Measurements from ENCODE around the gene IL20RA. TPM values are rescaled to one million over a fixed set of nuclear protein-coding genes. Genes with fewer than 3 reads are reported as not detected.

IL20RA gene
- polyA plus RNA-seq, 1 donor (not counting 4 experiments of a cell fraction or from before 2014, with no cell fraction given): 1.5 TPM

GRCh38 chr6:136982928-136983327 is 61.8 kb downstream of the IL20RA start:
- Histone ChIP-seq H3K4me2 (ENCODE audit: control insufficient read depth, extremely low read depth, insufficient read depth, low read depth, low read length) (peak overlapping the region; percentile 49), H4K20me1 (ENCODE audit: control insufficient read depth, extremely low read depth, insufficient read depth, low read length) (no peaks in the 10 kb centered on the region), H3K4me1 (ENCODE audit: control insufficient read depth, extremely low read depth, insufficient read depth, low read length) (peaks cover 22% of the 10 kb centered on the region), H3K36me3 (ENCODE audit: control insufficient read depth in 2 of 2, extremely low read depth in 1 of 2, insufficient read depth in 2 of 2, low read length in 2 of 2) (no peaks in the 10 kb centered on the region), H2AFZ (ENCODE audit: control insufficient read depth, low read length) (peak overlapping the region; percentile 17), H3K9me1 (ENCODE audit: control insufficient read depth, extremely low read depth, insufficient read depth, low read length) (no peaks in the 10 kb centered on the region), H3K4me3 (ENCODE audit: control insufficient read depth in 2 of 3, extremely low read depth in 1 of 3, insufficient read depth in 2 of 3, low read depth in 1 of 3, low read length in 3 of 3) (no peak overlapping the region), H3K27ac (ENCODE audit: control insufficient read depth, insufficient read depth, low read length) (no peak overlapping the region), H3K9me3 (ENCODE audit: control insufficient read depth, low read depth, low read length) (no peaks in the 10 kb centered on the region), H3K27me3 (ENCODE audit: control insufficient read depth, extremely low read depth, insufficient read depth, low read length) (no peaks in the 10 kb centered on the region), H3K9ac (ENCODE audit: control insufficient read depth, extremely low read depth, insufficient read depth, low read length) (no peak overlapping the region), H3K79me2 (ENCODE audit: control insufficient read depth, insufficient read depth, low read length) (no peaks in the 10 kb centered on the region)
- dilution Hi-C loops (cut with MboI; ENCODE audit: extremely low pct_ligation_motif_present, low sequenced_read_pairs): no loop called here
- TF ChIP-seq EZH2 (IDR thresholded peaks at IDR 0.05; ENCODE audit: low read length) (no peak), CTCF (optimal IDR thresholded peaks at IDR 0.05 in 1 of 3, IDR thresholded peaks at IDR 0.05 in 1 of 3, conservative IDR thresholded peaks at IDR 0.05 in 1 of 3; ENCODE audit: extremely low read depth in 1 of 3, insufficient read depth in 2 of 3, low read length in 3 of 3) (no peak)
- peak; percentile 84 for FAIRE-seq
- DNase-seq (ENCODE audit: low read depth, low spot score): no peak

GRCh38 chr6:136980070-136980469 is 64.7 kb downstream of the IL20RA start:
- Histone ChIP-seq H3K9ac (ENCODE audit: control insufficient read depth, extremely low read depth, insufficient read depth, low read length) (no peak overlapping the region), H3K4me3 (ENCODE audit: control insufficient read depth in 2 of 3, extremely low read depth in 1 of 3, insufficient read depth in 2 of 3, low read depth in 1 of 3, low read length in 3 of 3) (no peak overlapping the region), H3K27me3 (ENCODE audit: control insufficient read depth, extremely low read depth, insufficient read depth, low read length) (no peaks in the 10 kb centered on the region), H3K4me1 (ENCODE audit: control insufficient read depth, extremely low read depth, insufficient read depth, low read length) (peaks cover 14% of the 10 kb centered on the region), H3K9me1 (ENCODE audit: control insufficient read depth, extremely low read depth, insufficient read depth, low read length) (no peaks in the 10 kb centered on the region), H3K9me3 (ENCODE audit: control insufficient read depth, low read depth, low read length) (no peaks in the 10 kb centered on the region), H2AFZ (ENCODE audit: control insufficient read depth, low read length) (no peak overlapping the region), H3K36me3 (ENCODE audit: control insufficient read depth in 2 of 2, extremely low read depth in 1 of 2, insufficient read depth in 2 of 2, low read length in 2 of 2) (no peaks in the 10 kb centered on the region), H3K4me2 (ENCODE audit: control insufficient read depth, extremely low read depth, insufficient read depth, low read depth, low read length) (no peak overlapping the region), H3K79me2 (ENCODE audit: control insufficient read depth, insufficient read depth, low read length) (no peaks in the 10 kb centered on the region), H3K27ac (ENCODE audit: control insufficient read depth, insufficient read depth, low read length) (no peak overlapping the region), H4K20me1 (ENCODE audit: control insufficient read depth, extremely low read depth, insufficient read depth, low read length) (no peaks in the 10 kb centered on the region)
- TF ChIP-seq EZH2 (IDR thresholded peaks at IDR 0.05; ENCODE audit: low read length): no peak
- no peak for TF ChIP-seq CTCF (optimal IDR thresholded peaks at IDR 0.05 in 1 of 3, IDR thresholded peaks at IDR 0.05 in 1 of 3, conservative IDR thresholded peaks at IDR 0.05 in 1 of 3; ENCODE audit: extremely low read depth in 1 of 3, insufficient read depth in 2 of 3, low read length in 3 of 3)
- FAIRE-seq: no peak
- dilution Hi-C loops (cut with MboI; ENCODE audit: extremely low pct_ligation_motif_present, low sequenced_read_pairs): no loop called here
- no peak for DNase-seq (ENCODE audit: low read depth, low spot score)
